ENCODE results near the gene MLST8. TPM values are rescaled to one million over a fixed set of nuclear protein-coding genes. Genes with fewer than 3 reads are reported as not detected.

Gene MLST8
- total RNA-seq, 1 donor from 2014 or later: 51.6 TPM

GRCh38 chr16:2186505-2186904, 18.7 kb upstream of the MLST8 start:
- intact Hi-C loops (cut with DNase I): no loop called here
- no peak for TF ChIP-seq POLR2A (IDR thresholded peaks at IDR 0.05)
- no peak for TF ChIP-seq CTCF (IDR thresholded peaks at IDR 0.05)
- no peak for TF ChIP-seq POLR2AphosphoS5 (IDR thresholded peaks at IDR 0.05; ENCODE audit: insufficient read depth in 1 of 2, low read depth in 1 of 2)
- H3K36me3 ChIP-seq: no peaks in the 10 kb centered on the region
- H3K27ac ChIP-seq: no peak overlapping the region
- no peaks in the 10 kb centered on the region for H3K4me1 ChIP-seq
- no peak overlapping the region for H3K4me3 ChIP-seq
- DNase-seq (ENCODE audit: extremely low spot score in 2 of 2): no peak
- H3K27me3 ChIP-seq: no peaks in the 10 kb centered on the region
- H3K9me3 ChIP-seq: no peaks in the 10 kb centered on the region

- H3K36me3 ChIP-seq: no peaks in the 10 kb centered on the region
These were observed 18.0 kb upstream of the MLST8 start for GRCh38 chr16:2187212-2187611.

GRCh38 chr16:2188395-2188794, 16.9 kb upstream of the MLST8 start:
- TF ChIP-seq POLR2A (IDR thresholded peaks at IDR 0.05) (no peak), CTCF (IDR thresholded peaks at IDR 0.05) (no peak), POLR2AphosphoS5 (IDR thresholded peaks at IDR 0.05; ENCODE audit: insufficient read depth in 1 of 2, low read depth in 1 of 2) (no peak)
- Histone ChIP-seq H3K4me3 (no peak overlapping the region), H3K36me3 (no peaks in the 10 kb centered on the region), H3K27ac (no peak overlapping the region), H3K9me3 (no peaks in the 10 kb centered on the region), H3K4me1 (no peaks in the 10 kb centered on the region), H3K27me3 (no peaks in the 10 kb centered on the region)
- no peak for DNase-seq (ENCODE audit: extremely low spot score in 2 of 2)
- intact Hi-C loops (cut with DNase I): no loop called here

More at GRCh38 chr16:2187212-2187611, 18.0 kb upstream of the MLST8 start:
- intact Hi-C loops (cut with DNase I): no loop called here
- no peak for TF ChIP-seq POLR2AphosphoS5 (IDR thresholded peaks at IDR 0.05; ENCODE audit: insufficient read depth in 1 of 2, low read depth in 1 of 2)
- TF ChIP-seq POLR2A (IDR thresholded peaks at IDR 0.05): no peak
- no peak for TF ChIP-seq CTCF (IDR thresholded peaks at IDR 0.05)
- DNase-seq (ENCODE audit: extremely low spot score in 2 of 2): no peak
- Histone ChIP-seq H3K27me3 (no peaks in the 10 kb centered on the region), H3K4me3 (no peak overlapping the region), H3K9me3 (no peaks in the 10 kb centered on the region), H3K4me1 (no peaks in the 10 kb centered on the region), H3K27ac (no peak overlapping the region)

- DNase-seq (ENCODE audit: extremely low spot score in 2 of 2): no peak
- Histone ChIP-seq H3K4me1 (peaks cover 1% of the 10 kb centered on the region), H3K36me3 (no peaks in the 10 kb centered on the region), H3K27ac (no peak overlapping the region), H3K4me3 (no peak overlapping the region), H3K9me3 (no peaks in the 10 kb centered on the region), H3K27me3 (no peaks in the 10 kb centered on the region)
- TF ChIP-seq POLR2AphosphoS5 (IDR thresholded peaks at IDR 0.05; ENCODE audit: insufficient read depth in 1 of 2, low read depth in 1 of 2) (no peak), POLR2A (IDR thresholded peaks at IDR 0.05) (no peak), CTCF (IDR thresholded peaks at IDR 0.05) (no peak)
- intact Hi-C loops (cut with DNase I): no loop called here
These were observed 15.9 kb upstream of the MLST8 start for GRCh38 chr16:2189252-2189893.

GRCh38 chr16:2190002-2190658, 15.1 kb upstream of the MLST8 start:
- TF ChIP-seq POLR2A (IDR thresholded peaks at IDR 0.05) (no peak), CTCF (IDR thresholded peaks at IDR 0.05) (no peak), POLR2AphosphoS5 (IDR thresholded peaks at IDR 0.05; ENCODE audit: insufficient read depth in 1 of 2, low read depth in 1 of 2) (no peak)
- intact Hi-C loops (cut with DNase I): no loop called here
- Histone ChIP-seq H3K27me3 (peaks cover 1% of the 10 kb centered on the region), H3K36me3 (no peaks in the 10 kb centered on the region), H3K9me3 (no peaks in the 10 kb centered on the region), H3K27ac (no peak overlapping the region), H3K4me1 (peaks cover 9% of the 10 kb centered on the region), H3K4me3 (no peak overlapping the region)
- no peak for DNase-seq (ENCODE audit: extremely low spot score in 2 of 2)

All from vagina (tissue), 2 donors.